Ascending aorta (tissue), 2 donors: ENCODE results near the gene MCEE. TPM values are rescaled to one million over a fixed set of nuclear protein-coding genes. Genes with fewer than 3 reads are reported as not detected.

Source experiments
- DNase-seq, 2 donors: peaks; one replicate each; pipeline ENCODE4 v3.0.0-alpha.2; 2019; ENCODE audit warnings: low spot score in 2 of 2
- H3K27ac ChIP-seq, 2 donors: fragments of 200-600 bp; sonication (generic); one replicate each; pipeline ENCODE4 v1.5.1; 2016 to 2017; ENCODE audit warnings: mild to moderate bottlenecking in 1 of 2
- H3K27me3 ChIP-seq: fragments of 200-600 bp; sonication (generic); one replicate; pipeline ENCODE4 v1.5.1; 2017
- H3K36me3 ChIP-seq, 2 donors: fragments of 200-600 bp; sonication (generic); one replicate each; pipeline ENCODE4 v1.5.1; 2016
- H3K4me1 ChIP-seq, 2 donors: fragments of 200-600 bp; sonication (generic); one replicate each; pipeline ENCODE4 v1.5.1; 2016 to 2017; ENCODE audit warnings: mild to moderate bottlenecking in 1 of 2
- H3K4me3 ChIP-seq, 2 donors: fragments of 200-600 bp; sonication (generic); one replicate each; pipeline ENCODE4 v1.5.1; 2016 to 2017; ENCODE audit warnings: mild to moderate bottlenecking in 1 of 2
- H3K9me3 ChIP-seq, 2 donors: fragments of 200-600 bp; sonication (generic); one replicate each; pipeline ENCODE4 v1.5.1; 2016
- CTCF ChIP-seq, 3 experiments: fragments of 200-600 bp in 2 of 3; fragments of 450-650 bp in 1 of 3; sonication (generic) in 2 of 3; IDR thresholded peaks; one replicate each; pipeline ENCODE4 v1.5.1; 2016 to 2019; ENCODE audit warnings: antibody characterized with exemption in 3 of 3, mild to moderate bottlenecking in 1 of 3, moderate library complexity in 1 of 3
- intact Hi-C: fragments of 100-400 bp; cut with DNase I; formaldehyde crosslinking; loops from one replicate; pipeline ENCODE4 v1.15.1; 2023
- total RNA-seq: library from RNA; depleted of rRNA; stranded (reverse); fragments of >200 nt; gene quantifications from one replicate; pipeline ENCODE4 v1.1.0, GENCODE V29; 2016

Gene MCEE
- total RNA-seq, 1 donor from 2014 or later: 2.0 TPM

DNA sequence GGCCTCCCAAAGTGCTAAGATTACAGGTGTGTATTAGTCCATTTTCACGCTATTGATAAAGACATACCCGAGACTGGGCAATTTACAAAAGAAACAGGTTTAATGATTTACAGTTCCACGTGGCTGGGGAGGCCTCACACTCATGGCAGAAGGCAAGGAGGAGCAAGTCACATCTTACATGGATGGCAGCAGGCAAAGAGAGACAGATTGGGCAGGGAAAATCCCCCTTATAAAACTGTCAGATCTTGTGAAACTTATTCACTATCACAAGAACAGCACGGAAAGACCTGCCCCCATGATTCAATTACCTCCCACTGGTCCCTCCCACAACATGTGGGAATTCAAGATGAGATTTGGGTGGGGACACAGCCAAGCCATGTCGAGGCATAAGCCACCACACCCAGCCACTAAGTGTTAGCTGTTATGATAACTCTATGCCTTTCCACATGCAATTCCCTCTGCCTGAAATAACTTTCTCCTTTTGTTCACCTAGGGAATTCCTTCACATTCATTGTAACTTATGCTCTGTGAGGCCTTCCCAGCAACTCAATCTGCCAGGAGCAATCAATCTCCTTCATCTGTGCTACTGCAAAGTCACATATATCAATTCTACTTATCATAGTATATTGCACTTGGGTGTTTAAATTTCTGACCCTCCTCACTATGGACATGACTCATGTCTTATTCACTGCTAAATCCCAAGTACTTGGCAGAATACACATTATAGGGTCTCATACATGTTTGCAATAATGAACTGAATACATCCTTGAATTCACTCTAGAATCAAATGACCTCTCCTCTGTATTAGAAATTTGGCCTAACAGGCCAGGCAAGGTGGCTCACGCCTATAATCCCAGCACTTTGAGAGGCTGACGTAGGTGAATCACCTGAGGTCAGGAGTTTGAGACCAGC lies 7.4 kb downstream of the MCEE start:
- Histone ChIP-seq H3K4me3 (no peak overlapping the region), H3K36me3 (peaks cover 7 to 48% of the 10 kb centered on the region in 2 donors), H3K27me3 (no peaks in the 10 kb centered on the region), H3K4me1 (no peaks in the 10 kb centered on the region), H3K9me3 (no peaks in the 10 kb centered on the region), H3K27ac (no peak overlapping the region)
- TF ChIP-seq CTCF (IDR thresholded peaks at IDR 0.05): no peak
- DNase-seq: no peak
- intact Hi-C loops: no loop called here

DNA sequence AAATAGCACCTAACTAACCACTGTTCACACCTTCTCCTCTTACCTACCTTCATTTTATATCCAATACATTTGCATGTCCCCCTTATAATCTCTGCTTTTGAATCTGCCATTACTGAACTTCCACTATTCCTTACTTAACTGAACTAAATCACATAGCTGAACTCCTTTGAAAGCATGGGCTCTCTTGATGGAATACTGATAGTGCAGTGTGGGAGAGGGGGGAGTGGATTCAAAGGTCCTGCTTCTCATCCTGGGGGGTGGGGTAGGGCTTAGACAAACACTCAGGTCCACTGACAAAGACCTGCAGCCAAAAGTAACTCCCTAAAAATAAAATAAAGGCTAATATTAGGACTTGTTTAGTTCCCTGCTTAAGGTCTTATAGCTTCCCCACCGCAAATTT lies 8.6 kb downstream of the MCEE start:
- Histone ChIP-seq H3K27ac (no peak overlapping the region), H3K9me3 (no peaks in the 10 kb centered on the region), H3K36me3 (peaks cover 7 to 48% of the 10 kb centered on the region in 2 donors), H3K4me3 (no peak overlapping the region), H3K4me1 (no peaks in the 10 kb centered on the region), H3K27me3 (no peaks in the 10 kb centered on the region)
- no peak for TF ChIP-seq CTCF (IDR thresholded peaks at IDR 0.05)
- no peak for DNase-seq
- intact Hi-C loops: no loop called here

DNA sequence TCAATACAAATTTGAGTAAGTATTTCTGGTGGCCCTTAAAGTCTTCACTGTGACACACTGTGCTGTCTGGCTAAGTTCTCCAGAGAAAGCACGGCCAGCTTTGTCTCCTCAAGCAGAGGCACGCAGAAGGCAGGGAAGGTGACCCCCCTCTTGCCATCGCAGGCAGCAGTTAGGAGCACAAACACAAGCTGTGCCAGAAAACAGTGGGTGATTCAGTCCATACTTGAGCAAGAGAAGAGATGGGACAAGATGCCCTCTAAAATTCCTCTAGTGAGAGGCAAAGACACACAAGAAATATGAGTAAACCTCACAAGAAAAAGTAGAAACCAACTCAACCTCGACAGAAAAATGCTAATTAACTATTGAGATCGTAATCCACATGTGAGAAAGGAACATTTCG lies 9.8 kb downstream of the MCEE start:
- intact Hi-C loops: no loop called here
- no peak for TF ChIP-seq CTCF (IDR thresholded peaks at IDR 0.05)

GRCh38 chr2:71117063-71117462 lies 13.0 kb downstream of the MCEE start:
- no peak for DNase-seq
- H3K27me3 ChIP-seq: no peaks in the 10 kb centered on the region
- no peak overlapping the region for H3K4me3 ChIP-seq
- no peak overlapping the region for H3K27ac ChIP-seq
- H3K4me1 ChIP-seq: no peaks in the 10 kb centered on the region
- TF ChIP-seq CTCF (IDR thresholded peaks at IDR 0.05): no peak
- intact Hi-C loops: no loop called here
- H3K36me3 ChIP-seq: peaks cover 18 to 54% of the 10 kb centered on the region in 2 donors
- no peaks in the 10 kb centered on the region for H3K9me3 ChIP-seq

More for the DNA sequence above, 9.8 kb downstream of the MCEE start:
- no peaks in the 10 kb centered on the region for H3K27me3 ChIP-seq
- H3K36me3 ChIP-seq: peaks cover 11 to 48% of the 10 kb centered on the region in 2 donors
- H3K4me1 ChIP-seq: no peaks in the 10 kb centered on the region
- no peaks in the 10 kb centered on the region for H3K9me3 ChIP-seq
- H3K27ac ChIP-seq: no peak overlapping the region
- no peak for DNase-seq
- H3K4me3 ChIP-seq: no peak overlapping the region

- no peaks in the 10 kb centered on the region for H3K9me3 ChIP-seq
- peaks cover 18 to 38% of the 10 kb centered on the region in 2 donors for H3K36me3 ChIP-seq
- H3K4me1 ChIP-seq: no peaks in the 10 kb centered on the region
- DNase-seq: no peak
- intact Hi-C loops: no loop called here
- H3K27ac ChIP-seq: no peak overlapping the region
- no peak overlapping the region for H3K4me3 ChIP-seq
- no peak for TF ChIP-seq CTCF (IDR thresholded peaks at IDR 0.05)
- H3K27me3 ChIP-seq: no peaks in the 10 kb centered on the region
These were observed 16.2 kb downstream of the MCEE start for GRCh38 chr2:71113843-71114242.
